Stimulated activated CD8-positive, alpha-beta memory T cell treated with anti-CD3 and anti-CD28 coated beads, Interleukin-12 subunit alpha, Interleukin-12 subunit beta, amount 100 ng/mL, for 24 hours (primary cell): ENCODE results near the gene PEX19.
"Not testable (repeated sequence)": the region's sequence is repeated elsewhere in the genome, so short reads cannot be mapped to it uniquely, and the experiment has no call there.

Experiments used
- DNase-seq: peaks from one replicate; pipeline ENCODE4 v3.0.0-alpha.2; 2020; ENCODE audit errors: extremely low read depth

The PEX19 gene

GRCh38 chr1:160284782-160285344, at the start of gene PEX19:
PEX19 (minus strand) TSS chr1:160285133; CDS start chr1:160285124, 9 bp downstream.
- DNase-seq, result peak; percentile 83

- DNase-seq, result no peak
Measured at GRCh38 chr1:160332516-160332915, 47.6 kb upstream of the PEX19 start.

GRCh38 chr1:160330119-160330518, 45.2 kb upstream of the PEX19 start:
- DNase-seq, result no peak

- DNase-seq, result no peak
Measured at GRCh38 chr1:160328184-160328583, 43.3 kb upstream of the PEX19 start.

- DNase-seq, result no peak
Measured at GRCh38 chr1:160326418-160326817, 41.5 kb upstream of the PEX19 start.

- no peak for DNase-seq
Measured at GRCh38 chr1:160325252-160325651, 40.3 kb upstream of the PEX19 start.

GRCh38 chr1:160322831-160323230, 37.9 kb upstream of the PEX19 start:
- DNase-seq, result no peak

GRCh38 chr1:160315359-160315758, 30.4 kb upstream of the PEX19 start:
- DNase-seq, result no peak

GRCh38 chr1:160309571-160309970, 24.6 kb upstream of the PEX19 start:
- no peak for DNase-seq

- DNase-seq, result no peak
Measured at GRCh38 chr1:160309185-160309557, 24.2 kb upstream of the PEX19 start.

GRCh38 chr1:160308451-160309184, 23.7 kb upstream of the PEX19 start:
- DNase-seq, result no peak

GRCh38 chr1:160307118-160307791, 22.3 kb upstream of the PEX19 start:
- DNase-seq, result no peak

- no peak for DNase-seq
Measured at GRCh38 chr1:160300173-160300572, 15.2 kb upstream of the PEX19 start.

- DNase-seq, result no peak
Measured at GRCh38 chr1:160296036-160296435, 11.1 kb upstream of the PEX19 start.

- DNase-seq, result no peak
Measured at GRCh38 chr1:160293020-160293968, 8.4 kb upstream of the PEX19 start.

GRCh38 chr1:160291248-160292220, 6.6 kb upstream of the PEX19 start:
- DNase-seq, result no peak

GRCh38 chr1:160287769-160288168, 2.8 kb upstream of the PEX19 start:
- not testable (repeated sequence) for DNase-seq

- no peak for DNase-seq
Measured at GRCh38 chr1:160285506-160285905, 573 bp upstream of the PEX19 start.

GRCh38 chr1:160284220-160284781, 632 bp downstream of the PEX19 start:
- DNase-seq, result no peak

GRCh38 chr1:160282807-160283206, 2.1 kb downstream of the PEX19 start:
- no peak for DNase-seq
